Measurements from ENCODE around the gene JADE2.

The JADE2 gene

GRCh38 chr5:134611515-134611914 is 86.0 kb downstream of the JADE2 start:
- FAIRE-seq (no peak), DNase-seq (ENCODE audit: insufficient read length, low spot score) (no peak)

DNA sequence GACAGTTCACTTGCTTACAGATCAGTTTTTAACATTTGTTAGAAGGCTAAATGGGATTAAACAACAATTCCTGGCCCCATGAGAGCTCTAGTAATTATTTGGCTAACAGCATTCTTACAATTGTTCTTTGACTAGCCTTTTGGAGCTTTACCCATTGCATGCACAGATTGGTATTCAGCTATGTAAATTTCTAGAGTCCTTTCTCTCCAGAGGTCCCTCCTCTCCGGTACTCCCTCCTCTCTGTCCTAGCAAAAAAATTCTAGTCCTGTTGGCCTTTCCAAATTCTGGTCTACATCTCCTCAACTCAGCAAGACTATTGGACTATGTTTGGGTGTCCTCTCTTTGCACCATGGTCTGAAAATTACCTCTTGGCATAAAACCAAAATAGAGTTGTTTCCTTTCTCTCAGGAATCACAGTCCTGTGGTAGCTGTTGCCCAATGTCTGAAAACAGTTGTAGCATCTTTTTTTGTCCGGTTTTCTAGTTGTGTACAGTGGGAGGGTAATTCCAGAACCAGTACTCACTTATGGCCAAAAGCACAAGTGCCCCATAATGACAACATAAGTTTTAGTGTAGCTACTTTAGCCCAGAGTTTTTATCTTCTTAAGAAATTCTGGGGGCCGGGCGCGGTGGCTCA is 89.1 kb downstream of the JADE2 start:
- FAIRE-seq, result no peak
- DNase-seq (ENCODE audit: insufficient read length, low spot score), result no peak

DNA sequence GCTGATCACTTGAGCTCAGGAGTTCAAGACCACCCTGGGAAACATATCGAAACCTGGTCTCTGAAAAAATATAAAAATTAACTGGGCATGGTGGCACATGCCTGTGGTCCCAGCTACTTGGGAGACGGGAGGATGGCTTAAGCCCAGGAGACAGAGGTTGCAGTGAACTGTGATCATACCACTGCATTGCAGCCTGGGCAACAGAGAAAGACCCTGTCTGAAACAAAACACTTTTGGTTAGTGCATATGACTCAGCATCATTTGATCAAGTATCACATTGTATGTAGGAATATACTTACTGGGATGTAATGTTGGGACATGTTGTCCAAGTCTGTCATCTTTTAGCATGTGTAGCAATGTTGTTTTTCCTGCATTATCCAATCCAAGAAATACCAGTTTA is 95.2 kb downstream of the JADE2 start:
- no peak for FAIRE-seq
- DNase-seq (ENCODE audit: insufficient read length, low spot score), result no peak

- FAIRE-seq (no peak), DNase-seq (ENCODE audit: insufficient read length, low spot score) (no peak)
These were observed 100.1 kb downstream of the JADE2 start for GRCh38 chr5:134625559-134625958.

GRCh38 chr5:134626369-134627014 is 101.0 kb downstream of the JADE2 start:
- no peak for DNase-seq (ENCODE audit: insufficient read length, low spot score)
- FAIRE-seq, result no peak
